ENCODE measurements around the gene JAKMIP1.

JAKMIP1 gene

DNA sequence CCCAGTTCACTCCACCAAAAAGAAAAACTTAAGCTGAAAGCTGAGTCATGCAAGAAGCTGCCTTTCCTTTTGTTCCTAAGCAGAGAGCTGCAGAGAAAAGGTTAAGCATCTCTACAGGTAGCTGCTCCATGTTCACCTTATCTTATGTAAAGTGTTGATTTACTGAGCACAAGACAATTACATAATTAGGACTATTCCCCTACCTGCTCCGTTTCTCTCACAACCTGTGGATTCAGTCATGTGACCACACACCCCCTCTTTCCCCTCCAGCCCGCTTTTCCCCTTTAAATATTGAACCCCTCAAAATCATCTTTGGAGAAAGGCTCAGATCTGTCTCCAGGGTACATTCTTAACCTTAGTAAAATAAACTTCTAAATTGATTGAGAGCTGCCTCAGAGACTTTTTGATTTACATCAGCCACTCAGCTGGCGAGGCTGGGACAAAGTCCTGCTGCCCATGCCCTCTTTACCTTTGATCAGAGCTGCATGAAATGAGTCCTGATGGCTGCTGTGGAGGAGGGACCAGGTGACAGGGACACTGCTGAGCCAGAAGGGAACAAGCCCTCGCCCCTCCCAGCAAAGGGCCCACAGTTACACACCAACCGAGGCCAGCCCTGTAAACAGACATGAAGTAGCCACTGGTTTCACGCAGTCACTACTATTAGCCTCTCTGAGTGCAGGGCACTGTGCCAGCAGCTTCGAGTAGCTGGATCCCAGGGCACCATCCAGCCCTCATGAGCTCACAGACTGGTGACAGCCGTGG is 128.2 kb downstream of the JAKMIP1 start:
- Histone ChIP-seq H3K79me2 (ENCODE audit: control insufficient read depth, low read length) (no peaks in the 10 kb centered on the region), H3K36me3 (ENCODE audit: control insufficient read depth, low read length) (no peaks in the 10 kb centered on the region), H4K20me1 (ENCODE audit: control insufficient read depth, insufficient read depth, low read depth, low read length) (no peaks in the 10 kb centered on the region), H3F3A (ENCODE audit: control insufficient read depth, insufficient read depth) (no peaks in the 10 kb centered on the region), H3K9me2 (replicated peaks; ENCODE audit: control insufficient read depth, low read length) (no peaks in the 10 kb centered on the region), H3K27ac (ENCODE audit: low read depth, low read length) (no peak overlapping the region), H3K27me3 (ENCODE audit: control insufficient read depth, low read length) (no peaks in the 10 kb centered on the region), H3K4me1 (ENCODE audit: control insufficient read depth, low read length) (no peaks in the 10 kb centered on the region), H3K4me2 (ENCODE audit: low read length) (no peak overlapping the region), H3K4me3 (ENCODE audit: low read length) (no peak overlapping the region), H3K9me3 (ENCODE audit: control insufficient read depth, insufficient read depth, low read length) (no peaks in the 10 kb centered on the region)
- no peak for TF ChIP-seq CTCF (IDR thresholded peaks at IDR 0.05; ENCODE audit: low read depth, low read length, poor library complexity, severe bottlenecking)
- no peak for TF ChIP-seq EZH2phosphoT487 (IDR thresholded peaks at IDR 0.05; ENCODE audit: borderline replicate concordance, low read length)

- no peaks in the 10 kb centered on the region for H3K9me3 ChIP-seq (ENCODE audit: control insufficient read depth, insufficient read depth, low read length)
- H3K9me2 ChIP-seq (replicated peaks; ENCODE audit: control insufficient read depth, low read length) = no peaks in the 10 kb centered on the region
- H3F3A ChIP-seq (ENCODE audit: control insufficient read depth, insufficient read depth) = no peaks in the 10 kb centered on the region
- no peaks in the 10 kb centered on the region for H4K20me1 ChIP-seq (ENCODE audit: control insufficient read depth, insufficient read depth, low read depth, low read length)
- H3K36me3 ChIP-seq (ENCODE audit: control insufficient read depth, low read length) = no peaks in the 10 kb centered on the region
- H3K4me1 ChIP-seq (ENCODE audit: control insufficient read depth, low read length) = no peaks in the 10 kb centered on the region
- H3K4me3 ChIP-seq (ENCODE audit: low read length) = no peak overlapping the region
- H3K4me2 ChIP-seq (ENCODE audit: low read length) = no peak overlapping the region
- H3K79me2 ChIP-seq (ENCODE audit: control insufficient read depth, low read length) = no peaks in the 10 kb centered on the region
- no peaks in the 10 kb centered on the region for H3K27me3 ChIP-seq (ENCODE audit: control insufficient read depth, low read length)
- no peak overlapping the region for H3K27ac ChIP-seq (ENCODE audit: low read depth, low read length)
- TF ChIP-seq CTCF (IDR thresholded peaks at IDR 0.05; ENCODE audit: low read depth, low read length, poor library complexity, severe bottlenecking) (no peak), EZH2phosphoT487 (IDR thresholded peaks at IDR 0.05; ENCODE audit: borderline replicate concordance, low read length) (no peak)
Observed at GRCh38 chr4:6071191-6071958, 129.0 kb downstream of the JAKMIP1 start.

- Histone ChIP-seq H3K9me3 (ENCODE audit: control insufficient read depth, insufficient read depth, low read length) (no peaks in the 10 kb centered on the region), H4K20me1 (ENCODE audit: control insufficient read depth, insufficient read depth, low read depth, low read length) (no peaks in the 10 kb centered on the region), H3K4me3 (ENCODE audit: low read length) (no peak overlapping the region), H3K27me3 (ENCODE audit: control insufficient read depth, low read length) (no peaks in the 10 kb centered on the region), H3K4me1 (ENCODE audit: control insufficient read depth, low read length) (no peaks in the 10 kb centered on the region), H3F3A (ENCODE audit: control insufficient read depth, insufficient read depth) (no peaks in the 10 kb centered on the region), H3K79me2 (ENCODE audit: control insufficient read depth, low read length) (no peaks in the 10 kb centered on the region), H3K27ac (ENCODE audit: low read depth, low read length) (no peak overlapping the region), H3K9me2 (replicated peaks; ENCODE audit: control insufficient read depth, low read length) (no peaks in the 10 kb centered on the region), H3K36me3 (ENCODE audit: control insufficient read depth, low read length) (no peaks in the 10 kb centered on the region), H3K4me2 (ENCODE audit: low read length) (no peak overlapping the region)
- no peak for TF ChIP-seq EZH2phosphoT487 (IDR thresholded peaks at IDR 0.05; ENCODE audit: borderline replicate concordance, low read length)
- no peak for TF ChIP-seq CTCF (IDR thresholded peaks at IDR 0.05; ENCODE audit: low read depth, low read length, poor library complexity, severe bottlenecking)
Observed at GRCh38 chr4:6069845-6070709, 130.3 kb downstream of the JAKMIP1 start.
